EL (cell line): ENCODE results near the gene UVRAG.

Experiments used
- DNase-seq: peaks from one replicate; pipeline ENCODE4 v3.0.0-alpha.2; 2016

Gene UVRAG

DNA sequence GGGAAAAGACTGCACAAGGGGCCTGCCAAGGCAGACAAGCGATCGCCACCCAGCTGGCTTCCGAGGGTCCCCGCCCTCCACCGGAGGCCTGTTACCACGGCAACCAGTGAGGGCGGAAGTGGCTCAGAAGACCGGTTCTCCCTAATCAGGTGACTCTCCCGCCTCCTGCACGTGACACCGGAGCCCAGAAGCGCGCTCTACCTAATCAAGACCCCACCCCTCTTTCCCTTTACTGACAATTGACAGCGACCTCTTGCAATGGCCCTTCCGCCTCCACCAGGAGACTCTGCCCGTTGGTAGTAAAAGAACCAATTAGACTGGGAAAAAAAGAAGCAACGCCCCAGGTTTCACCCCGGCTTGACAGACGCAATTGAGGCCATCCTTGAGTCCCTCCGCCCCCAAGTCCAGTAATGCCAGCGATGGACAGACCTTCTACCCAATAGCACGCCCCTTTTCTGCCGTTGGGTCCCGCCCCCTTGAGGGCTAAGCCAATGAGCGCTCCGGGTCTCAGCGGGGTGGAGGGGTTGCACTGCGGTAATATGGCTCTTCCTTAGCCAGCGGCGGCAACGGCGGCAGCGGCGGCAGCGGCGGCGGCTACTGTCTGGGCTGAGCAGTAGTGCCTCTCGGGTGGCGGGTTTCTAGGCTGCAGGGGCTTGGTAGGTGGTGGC is at the start of gene UVRAG:
Gene UVRAG (plus strand): TSS at position 534 of the 668 bp plus-strand sequence. CDS start 198 bp downstream, outside the sequence.
- DNase-seq = peak; percentile 100

DNA sequence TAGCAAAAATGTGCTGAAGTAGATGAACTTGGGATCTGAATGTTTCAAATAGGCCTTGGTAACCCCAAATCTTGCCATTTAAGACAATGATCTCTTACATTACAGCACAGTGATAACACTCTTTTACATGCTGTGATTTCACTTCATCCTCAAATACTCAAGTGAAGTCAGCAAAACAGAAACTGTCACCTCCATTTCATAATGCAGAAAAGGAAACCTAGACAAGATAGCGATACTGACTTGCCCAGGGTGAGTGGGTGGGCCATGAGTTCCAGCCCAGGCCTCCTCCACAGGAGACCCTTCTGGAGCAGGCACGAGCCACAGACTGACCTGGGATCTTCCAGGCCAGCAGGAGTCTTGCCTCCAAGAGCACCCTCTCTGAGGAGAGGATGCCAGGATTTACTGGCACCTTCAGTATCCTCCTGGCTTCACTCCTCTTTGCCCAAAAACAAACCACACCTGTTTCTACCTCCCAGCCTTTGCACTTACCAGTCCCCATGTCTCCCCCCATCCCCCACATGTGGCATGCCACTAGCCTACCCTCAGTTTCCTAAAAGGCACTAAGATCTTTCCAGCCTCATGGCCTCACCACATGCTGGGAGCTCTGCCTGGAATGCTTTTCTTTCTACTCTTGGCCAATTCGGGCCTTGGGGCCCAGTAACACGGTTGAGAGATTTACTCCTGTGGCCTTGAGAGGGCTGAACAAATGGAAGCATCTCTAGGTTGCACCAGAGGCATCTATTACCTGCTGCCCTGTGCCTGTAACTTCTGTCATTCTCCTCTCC is 48.4 kb upstream of the UVRAG start:
- no peak for DNase-seq

DNA sequence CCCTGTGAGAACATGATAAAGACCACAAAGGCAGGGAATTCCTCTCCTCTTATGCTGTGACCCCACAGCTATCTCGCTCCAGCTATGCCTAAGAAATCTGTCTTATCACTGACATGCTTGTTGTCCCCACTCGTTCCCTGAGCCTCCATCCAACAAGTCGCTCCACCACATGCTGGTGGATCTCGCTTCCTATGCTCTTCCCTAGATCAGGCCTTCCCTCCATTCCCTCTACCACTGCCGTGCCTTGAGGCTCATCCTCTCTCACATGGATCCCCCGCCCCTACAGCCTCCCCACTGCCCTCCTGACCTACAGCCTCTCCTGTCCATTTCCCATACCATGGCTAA is 47.8 kb upstream of the UVRAG start:
- no peak for DNase-seq

DNA sequence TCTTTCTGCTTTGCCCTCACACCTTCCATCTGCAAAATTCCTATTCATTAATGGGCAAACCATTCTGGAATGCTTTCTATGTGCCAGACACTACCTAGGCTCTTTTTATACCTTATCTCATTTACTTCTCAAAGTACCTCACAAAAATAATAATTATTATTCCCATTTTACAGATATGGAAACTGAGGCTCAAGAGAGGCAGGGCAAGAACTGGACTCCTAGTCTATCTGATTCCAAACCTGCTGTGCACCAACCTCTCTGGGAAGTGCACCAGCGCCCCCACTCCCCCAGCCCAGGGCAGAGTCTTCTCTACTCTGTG is 47.3 kb upstream of the UVRAG start:
- DNase-seq = no peak

DNA sequence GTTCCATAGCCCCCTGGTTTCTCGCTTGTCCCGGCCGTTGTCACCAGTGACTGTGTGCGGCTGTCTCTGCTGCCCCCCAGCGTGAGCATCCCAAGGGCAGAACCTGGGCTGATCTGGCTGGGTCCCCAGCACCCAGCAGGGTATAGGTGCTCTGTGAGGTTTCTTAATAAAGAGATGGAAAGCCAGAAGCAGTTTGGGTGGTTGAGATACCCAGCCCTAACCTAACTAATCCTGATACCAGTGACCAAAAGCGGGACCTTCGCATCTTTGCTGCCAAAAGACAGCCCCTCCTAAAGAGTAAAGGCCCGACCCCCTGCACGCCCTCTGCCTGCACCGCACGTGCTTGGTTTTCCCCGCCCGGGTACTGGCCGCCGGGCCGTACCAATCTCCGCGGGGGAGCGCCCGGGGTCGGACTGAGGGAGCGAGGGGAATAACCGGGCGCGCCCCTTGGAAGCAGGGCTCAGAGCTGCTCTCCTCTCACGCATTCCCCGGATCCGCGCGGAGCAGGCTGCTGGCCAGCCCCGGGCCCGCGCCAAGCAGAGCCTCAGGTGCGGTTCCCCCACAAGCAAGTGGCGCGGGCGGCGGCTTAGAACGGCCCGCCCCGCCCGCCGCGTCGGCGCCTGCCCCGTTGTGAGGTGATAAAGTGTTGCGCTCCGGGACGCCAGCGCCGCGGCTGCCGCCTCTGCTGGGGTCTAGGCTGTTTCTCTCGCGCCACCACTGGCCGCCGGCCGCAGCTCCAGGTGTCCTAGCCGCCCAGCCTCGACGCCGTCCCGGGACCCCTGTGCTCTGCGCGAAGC is 46.7 kb upstream of the UVRAG start, which contains the start of gene DGAT2:
Gene DGAT2 (plus strand): TSS at position 667 of the 797 bp plus-strand sequence. CDS start 214 bp downstream, outside the sequence.
- DNase-seq = peak; percentile 70

DNA sequence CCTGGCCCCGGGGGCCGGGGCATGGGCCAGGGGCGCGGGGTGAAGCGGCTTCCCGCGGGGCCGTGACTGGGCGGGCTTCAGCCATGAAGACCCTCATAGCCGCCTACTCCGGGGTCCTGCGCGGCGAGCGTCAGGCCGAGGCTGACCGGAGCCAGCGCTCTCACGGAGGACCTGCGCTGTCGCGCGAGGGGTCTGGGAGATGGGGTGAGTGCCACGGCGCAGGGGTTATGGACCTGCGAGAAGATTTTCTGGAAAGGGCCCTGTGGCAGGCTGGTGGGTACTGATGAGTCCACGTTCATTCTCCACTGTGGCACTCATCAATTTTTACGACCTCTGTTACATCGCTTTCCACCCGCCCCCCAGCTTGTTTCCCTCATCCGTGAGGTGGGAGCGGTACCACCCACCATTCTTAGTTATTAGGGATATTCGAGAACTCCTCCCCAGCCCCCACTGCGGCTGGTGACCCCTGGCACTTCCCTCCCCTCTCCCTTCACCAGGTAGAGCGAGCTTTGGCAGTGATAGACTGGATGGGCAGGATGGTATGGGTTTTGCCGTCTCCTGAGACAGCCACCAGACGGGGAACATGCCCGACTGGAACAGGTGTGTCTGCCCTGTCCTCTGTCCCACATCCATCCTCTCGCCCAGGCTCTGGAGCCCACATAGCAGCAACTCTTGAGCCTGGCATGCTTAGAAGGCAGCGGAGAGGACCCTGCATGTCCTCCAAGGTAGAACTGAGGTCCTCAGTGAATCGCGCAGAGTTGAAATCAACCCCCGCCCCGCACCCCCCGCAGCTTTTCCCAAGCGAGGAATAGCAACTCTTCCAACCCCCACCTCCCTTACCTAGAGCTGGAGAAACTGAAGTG is 45.9 kb upstream of the UVRAG start:
- no peak for DNase-seq

DNA sequence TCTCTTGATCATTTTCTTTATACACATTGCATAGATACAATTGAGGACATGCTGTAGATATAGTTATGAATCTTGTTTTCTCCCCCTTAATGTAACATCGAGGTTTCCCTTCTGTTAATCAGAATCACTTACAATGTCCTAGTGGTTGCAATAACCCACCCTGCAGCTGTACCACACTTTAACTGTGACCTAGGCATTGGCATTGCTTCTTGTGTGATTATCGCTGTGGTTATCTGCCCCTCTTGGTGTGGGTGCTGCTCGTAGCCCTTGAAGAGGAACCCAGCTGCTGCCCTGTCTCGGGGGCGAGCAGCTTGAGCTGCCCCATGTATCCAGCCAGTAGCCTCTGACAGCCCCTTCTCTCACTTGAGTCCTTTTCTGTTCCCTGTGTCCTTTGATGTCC is 44.9 kb upstream of the UVRAG start:
- DNase-seq = no peak

DNA sequence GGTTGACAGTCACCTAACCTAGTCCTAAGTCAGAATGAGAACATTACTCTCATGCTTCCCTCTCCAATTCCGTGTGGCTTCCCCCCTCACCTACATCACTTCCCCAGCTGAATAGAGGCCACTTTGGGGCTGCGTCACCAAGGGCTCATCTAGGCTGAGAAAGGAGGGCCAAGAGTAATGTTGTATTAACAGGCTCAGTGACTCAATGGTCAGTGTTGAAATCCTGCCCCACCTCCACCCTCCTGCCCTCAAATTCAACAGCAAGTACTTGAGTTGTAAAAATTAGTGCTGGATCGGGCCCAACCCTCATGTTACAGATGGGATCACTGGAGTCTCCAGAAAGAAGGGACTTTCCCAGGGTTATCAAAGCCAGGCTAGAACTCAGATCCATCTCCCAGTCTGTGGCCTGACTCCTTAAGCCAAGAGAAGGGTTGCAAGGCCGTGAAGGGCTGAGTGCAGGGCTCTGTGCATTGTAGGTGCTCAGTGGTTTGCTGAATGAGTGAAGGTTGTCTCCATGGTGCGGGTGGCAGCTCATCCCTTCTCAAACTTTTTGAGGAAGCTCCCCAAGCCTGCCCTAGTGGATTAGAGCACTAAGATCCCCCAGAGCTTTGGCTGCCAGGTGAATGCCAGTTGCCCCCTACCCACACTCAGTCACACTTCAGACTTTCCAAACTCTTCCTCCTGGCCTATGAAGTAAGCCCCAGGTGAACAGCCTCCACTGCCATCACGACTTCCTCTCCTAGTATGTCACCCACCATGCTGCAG is 43.2 kb upstream of the UVRAG start:
- peak; percentile 56 for DNase-seq

DNA sequence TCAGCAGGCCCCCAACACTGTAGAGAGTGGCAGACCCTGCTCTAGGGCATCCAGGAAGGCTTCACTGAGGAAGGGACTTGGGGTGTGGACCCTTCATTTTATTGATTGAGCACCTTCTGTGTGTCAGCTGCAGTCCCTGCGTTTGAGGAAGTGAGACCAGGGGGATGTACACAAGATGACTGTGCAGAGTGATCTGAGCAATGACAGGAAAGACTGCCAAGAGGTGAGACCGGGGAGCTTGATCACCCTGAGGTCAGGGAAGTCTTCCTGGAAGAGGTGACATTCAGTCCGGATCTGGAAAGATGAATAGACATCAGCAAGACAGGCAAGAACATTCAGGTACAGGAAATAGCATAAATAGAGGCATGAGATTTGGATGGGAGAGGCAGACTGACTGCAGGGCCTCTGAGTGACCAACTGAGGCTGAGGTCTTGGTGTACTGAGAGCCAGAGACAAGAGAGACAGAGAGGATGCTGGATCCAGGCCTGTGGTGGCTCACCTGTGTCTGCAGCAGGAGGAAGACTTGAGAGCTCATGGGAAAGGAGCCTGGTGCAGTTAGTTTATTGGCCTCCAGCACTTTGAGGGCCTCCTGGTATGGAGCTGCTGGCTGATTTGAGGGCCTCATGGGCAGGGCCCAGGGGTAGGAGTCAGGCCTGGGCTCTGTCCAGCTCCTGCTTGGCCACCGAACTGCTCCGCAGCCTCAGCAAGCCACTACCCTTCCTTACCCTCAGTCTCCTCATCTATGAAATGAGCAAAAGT is 41.2 kb upstream of the UVRAG start:
- no peak for DNase-seq

DNA sequence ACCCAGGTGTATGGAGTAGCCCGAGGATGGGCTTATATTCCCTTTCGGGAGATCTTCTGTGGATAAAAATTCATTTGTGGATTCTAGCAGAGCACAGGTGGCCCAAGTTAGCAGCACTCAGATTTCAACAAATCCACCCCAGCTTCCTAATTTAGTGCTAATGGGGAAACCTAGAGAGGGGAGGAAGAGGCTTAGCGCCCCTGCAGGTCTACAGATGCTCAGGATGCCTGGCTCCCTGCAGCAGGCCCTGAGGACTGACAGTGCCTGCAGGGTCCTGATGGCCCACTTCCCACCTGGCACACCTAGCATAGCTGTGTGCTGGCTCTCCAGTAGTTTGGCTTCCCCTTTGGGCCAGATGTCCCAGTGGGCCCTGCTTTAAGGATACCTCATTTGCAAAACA is 40.0 kb upstream of the UVRAG start:
- no peak for DNase-seq

DNA sequence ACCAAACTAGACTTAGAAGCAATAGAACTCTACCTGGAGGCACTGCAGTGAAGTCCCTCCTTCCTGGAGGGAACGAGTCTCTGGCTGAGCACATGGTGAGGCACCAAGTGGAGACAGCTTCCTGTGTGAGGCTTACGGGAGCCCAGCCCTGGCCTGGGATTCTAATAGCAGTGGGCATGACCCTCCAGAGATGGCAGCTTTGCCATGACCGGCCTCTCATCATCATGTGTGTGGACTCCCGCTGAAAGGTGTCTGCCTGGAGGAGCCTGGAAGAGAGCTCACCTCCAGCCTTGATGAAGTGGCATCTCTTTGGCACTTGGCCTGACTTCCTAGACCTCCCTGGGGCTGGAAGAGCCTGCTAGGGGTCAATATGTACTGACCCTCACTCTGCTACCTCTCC is 38.5 kb upstream of the UVRAG start:
- no peak for DNase-seq

DNA sequence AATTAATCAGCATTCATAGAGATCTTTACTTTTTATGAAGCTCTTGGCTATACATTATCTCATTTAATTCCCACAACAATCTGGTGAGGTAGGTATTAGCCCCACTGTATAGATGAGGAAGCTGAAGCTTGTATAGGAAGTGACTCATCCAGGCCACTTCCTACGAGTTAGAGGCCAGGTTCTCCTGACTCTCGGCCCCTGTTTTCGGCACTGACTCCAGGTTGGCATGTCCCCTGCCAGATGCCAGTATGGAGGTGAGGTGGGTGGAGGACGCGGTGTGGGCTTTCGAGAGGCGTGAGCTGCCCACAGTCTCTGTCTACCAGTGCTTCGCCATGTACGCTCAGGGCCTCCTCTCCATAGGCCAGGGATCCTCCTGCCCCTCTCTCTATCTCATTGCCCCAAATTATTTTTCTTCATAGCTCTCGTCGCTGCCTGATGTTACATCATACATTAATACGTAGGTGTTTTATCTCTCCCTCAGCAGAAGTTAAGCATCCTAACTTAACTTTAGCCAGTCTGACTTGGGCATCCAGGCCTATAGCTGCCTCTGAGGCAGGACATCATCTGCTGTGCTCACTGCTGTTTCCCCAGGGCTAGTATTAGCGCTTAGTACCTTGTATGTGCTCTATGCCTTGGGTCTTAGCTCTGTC is 37.4 kb upstream of the UVRAG start:
- peak; percentile 19 for DNase-seq

DNA sequence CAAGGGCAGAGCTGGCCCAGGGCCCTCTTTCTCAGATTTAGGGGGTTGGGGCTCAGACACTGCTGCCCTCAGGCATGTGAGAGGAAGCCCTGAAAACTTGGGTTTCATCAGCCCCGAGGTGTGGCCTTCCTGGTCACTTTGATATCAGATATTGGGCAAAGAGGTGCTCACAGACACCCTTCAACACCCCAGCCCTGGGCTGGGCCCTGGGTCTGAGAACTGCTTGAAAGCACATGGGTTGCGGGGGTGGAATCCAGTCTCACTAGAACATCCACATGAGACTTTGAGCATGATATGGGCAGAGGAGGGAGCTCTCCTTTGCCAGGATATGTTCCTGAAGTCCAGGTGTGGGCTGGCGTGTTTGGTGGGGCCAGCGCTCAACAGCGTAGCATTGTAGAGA is 36.0 kb upstream of the UVRAG start:
- DNase-seq = no peak

DNA sequence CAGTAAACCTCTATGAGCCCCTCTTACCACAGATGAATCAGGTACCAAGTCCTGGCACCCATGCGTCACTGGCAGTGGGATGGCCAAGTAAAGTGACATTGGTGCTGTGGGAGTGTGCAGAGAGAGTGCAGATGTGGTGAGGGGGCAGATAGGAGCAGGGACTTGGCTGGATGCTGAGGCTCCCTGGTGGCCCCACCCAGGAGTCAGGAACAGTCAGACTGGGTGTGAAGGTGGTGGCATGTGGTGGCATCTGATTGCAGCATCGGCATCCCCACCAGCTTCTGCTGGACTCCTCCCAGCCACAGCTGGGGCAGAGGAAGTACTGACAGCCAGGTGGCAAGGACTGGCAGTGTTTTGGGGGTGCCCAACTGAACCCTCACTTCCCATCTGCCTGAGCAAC is 35.0 kb upstream of the UVRAG start:
- no peak for DNase-seq

DNA sequence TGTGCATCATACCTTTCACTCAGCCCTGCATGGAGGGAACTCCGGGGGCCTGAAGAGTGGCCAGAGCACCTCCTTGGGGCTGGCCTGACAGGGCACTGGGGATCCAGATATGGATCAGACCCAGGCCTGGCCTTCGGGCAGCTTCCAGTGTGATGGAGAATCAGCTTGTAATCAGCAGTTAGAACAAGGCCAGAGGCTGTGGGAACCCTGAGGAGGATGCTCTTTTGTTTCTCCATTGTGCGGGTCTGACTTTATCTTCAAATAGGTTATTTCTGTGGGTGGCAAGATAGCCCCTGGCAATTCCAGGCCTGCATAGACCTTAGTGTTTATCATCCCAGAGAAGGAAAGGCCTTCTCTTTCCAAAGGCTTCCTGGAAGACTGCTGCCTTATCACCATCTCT is 34.1 kb upstream of the UVRAG start:
- DNase-seq = no peak

DNA sequence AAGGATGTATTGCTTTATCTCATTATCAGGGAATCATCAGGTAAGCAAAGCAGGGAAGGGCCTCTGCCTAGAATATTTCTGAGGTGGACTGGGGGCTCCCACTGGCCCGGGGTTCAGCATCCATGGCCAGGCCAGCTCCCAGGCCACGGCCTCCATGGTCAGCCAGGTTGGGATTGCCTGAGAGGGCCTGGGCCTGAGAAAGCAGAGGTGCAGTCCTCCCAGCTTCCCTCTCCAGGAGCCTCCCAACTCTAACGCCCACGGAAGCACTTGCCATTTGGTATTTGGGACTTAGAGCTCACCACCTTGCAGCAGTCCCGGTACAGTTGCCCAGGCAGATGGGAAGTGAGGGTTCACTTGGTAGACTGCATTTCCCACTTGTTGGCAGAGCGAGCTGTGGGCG is 33.7 kb upstream of the UVRAG start:
- DNase-seq = no peak

DNA sequence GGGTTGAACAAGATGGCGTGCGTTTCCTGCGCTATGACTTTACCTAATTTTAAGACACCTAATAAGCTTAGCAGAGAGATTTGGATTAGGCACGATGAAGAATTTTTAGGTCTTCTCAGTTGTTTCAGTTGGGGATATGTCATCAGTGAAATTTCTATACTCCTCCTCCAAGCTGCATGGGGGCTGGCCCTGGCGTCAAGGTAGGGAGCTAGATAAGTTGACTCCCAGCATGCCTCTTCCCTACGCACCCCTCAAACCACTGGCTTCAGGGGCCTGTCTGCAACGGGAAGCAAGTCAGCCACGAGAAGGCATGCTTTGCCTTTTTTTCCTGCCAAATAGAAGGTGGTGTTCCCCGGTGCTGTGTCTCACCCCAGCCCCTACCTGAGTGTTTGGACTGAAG is 33.2 kb upstream of the UVRAG start:
- DNase-seq = no peak

DNA sequence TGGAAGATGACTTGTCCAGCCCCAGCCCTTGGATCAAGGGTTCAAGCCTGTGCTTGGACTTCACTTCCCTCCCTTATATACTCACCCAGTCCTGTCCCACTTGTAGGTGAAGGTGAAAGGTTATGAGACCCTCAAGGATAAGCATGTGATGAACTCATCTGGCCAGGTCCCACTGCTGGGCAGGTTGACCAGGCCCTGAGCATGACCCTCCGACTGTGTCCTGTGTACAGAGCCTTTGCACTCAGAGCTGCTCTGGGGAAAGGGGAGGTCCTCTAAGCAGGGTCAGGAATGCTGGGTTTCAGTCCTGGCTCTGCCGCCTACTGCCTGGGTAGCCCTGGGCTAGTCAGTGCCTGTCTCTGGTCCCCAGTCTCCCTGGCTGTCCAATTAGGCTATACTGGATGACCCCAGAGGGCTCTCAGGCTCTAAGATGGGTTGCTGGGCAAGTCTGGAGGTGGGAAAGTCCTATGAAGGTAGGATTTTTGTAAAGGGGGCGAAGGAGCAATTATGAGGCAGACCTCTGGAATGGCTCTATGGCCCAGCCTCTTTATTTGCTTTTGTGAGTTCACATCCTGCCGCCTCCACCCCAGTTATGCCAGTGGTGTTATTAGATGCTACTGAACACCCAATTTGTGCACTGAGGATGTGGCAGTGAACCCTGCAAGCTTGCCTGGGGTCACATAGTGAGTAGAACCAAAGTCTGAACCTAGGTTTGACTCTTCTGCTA is 32.3 kb upstream of the UVRAG start:
- peak; percentile 29 for DNase-seq

DNA sequence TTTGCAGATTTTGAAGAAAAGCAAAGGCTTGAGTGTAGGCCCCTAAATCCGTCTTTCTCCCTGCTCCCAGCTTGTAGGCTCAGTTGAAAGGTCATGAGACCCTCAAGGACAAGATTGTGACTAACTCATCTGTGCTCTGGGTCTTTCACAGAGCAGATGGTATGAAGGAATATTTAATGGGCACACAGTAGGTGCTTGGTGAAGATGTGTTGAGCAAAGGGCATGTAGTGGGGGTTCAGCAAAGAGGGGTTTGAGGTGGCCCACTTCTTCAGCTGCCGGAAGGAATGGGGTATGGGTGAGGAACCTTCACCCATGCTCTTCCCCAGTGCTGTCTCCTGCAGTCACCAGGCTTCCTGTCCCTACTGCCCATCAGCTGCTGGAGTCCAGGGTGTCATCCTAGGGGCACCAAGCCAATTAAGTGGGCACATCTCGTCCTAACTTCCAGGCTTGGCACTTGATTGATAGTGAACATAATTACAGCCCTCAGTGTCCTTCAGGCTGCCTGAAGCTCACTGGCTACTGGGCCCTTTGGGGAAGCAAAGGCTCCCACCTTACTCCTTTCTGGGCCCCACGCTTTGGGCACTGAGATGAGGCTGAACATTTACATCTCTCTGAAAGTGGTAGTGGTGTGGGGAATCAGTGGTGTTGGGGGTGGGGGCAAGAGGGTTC is 31.5 kb upstream of the UVRAG start:
- DNase-seq = no peak

DNA sequence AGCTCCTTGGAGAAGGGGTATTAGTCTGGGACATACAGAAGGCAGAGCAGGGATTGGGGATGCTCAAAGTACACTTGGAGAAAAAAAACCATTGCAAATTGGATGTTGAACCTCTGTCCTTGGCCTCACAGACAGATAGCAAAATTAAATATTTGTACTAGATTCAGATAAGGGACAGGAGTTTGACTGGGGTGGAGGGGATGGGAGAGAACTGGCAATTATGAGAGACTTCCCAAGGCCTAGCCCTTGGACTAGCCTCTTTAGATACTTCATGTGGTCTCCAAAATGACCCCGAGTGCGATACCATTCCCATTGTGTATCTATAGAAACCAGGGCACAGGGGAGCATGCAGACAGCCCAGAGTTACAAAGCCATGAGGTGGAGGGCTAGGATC is 30.9 kb upstream of the UVRAG start:
- DNase-seq = no peak
